ENCODE results near the gene EXT2. TPM values are rescaled to one million over a fixed set of nuclear protein-coding genes. Genes with fewer than 3 reads are reported as not detected.

Gene EXT2
- total RNA-seq, 1 donor from 2014 or later = 79.2 TPM

DNA sequence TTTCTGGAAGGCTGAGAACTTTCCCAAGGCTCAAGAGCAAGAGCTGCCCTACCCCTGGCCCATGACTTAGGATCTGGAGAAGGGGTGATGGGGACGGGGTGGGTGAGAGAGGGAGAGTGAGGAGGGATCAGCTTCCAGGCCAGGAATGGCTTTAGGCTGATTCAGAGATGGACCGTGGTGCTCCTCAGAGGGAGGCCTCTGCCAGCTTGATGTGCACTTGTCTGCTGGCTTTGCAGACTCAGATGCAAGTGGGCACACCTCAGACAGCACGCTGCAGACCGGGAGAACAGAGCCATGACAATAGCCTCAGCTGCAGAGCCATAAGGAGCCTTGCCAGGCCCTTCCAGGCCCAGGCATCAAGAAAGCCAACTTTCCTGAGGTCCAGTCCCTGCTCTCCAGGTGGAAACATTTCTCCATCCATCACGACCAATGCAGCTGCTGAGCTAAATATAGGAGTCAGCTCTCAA lies 173.2 kb downstream of the EXT2 start:
- no peak for DNase-seq

DNA sequence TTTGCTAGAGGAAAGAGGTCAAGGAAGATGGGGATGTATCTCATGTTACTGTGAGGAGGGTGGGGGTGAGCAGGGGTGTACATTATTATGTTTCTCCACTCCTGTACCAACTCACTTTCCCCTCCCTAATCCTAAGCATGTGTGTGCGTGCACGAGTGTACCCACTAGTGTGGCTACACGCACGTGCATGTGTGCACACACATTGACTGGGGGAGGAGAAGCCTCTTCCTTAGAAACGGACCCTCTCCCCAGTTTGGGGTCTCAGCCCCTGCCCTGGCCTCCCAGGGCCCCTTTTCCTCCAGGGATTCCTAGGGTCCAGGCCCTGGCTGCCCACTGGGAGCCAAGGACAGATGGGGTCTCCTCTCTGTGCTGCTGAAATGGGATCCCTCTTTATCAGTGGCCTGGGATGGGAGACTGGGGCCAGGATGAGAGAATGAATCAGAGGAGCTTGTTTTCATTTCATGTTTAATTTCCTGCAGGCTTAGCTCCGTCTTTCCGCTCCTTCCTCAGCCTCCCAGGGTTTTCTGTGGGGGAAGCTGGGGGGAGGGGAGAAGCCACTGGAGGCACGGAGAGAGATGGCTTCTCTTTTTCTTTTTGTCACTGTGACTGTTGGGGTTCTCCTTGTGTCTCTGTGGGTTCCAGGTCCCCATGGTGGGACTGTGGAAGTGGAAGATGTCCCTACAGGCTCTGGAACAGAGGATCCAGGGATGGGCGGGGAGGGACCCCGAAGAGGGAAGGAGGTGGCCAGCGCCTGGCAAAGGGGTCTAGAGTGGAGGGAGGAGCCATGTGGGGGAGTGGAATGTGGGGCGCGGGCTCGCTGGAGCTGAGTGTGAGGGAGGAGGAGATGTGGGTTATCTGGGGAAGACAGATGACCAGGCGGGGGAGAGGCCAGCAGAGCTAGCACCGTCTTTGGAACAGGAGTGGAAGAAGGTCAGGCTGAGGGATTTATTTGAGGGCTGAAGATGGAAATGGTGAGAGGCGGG lies 174.2 kb downstream of the EXT2 start:
- DNase-seq = no peak

DNA sequence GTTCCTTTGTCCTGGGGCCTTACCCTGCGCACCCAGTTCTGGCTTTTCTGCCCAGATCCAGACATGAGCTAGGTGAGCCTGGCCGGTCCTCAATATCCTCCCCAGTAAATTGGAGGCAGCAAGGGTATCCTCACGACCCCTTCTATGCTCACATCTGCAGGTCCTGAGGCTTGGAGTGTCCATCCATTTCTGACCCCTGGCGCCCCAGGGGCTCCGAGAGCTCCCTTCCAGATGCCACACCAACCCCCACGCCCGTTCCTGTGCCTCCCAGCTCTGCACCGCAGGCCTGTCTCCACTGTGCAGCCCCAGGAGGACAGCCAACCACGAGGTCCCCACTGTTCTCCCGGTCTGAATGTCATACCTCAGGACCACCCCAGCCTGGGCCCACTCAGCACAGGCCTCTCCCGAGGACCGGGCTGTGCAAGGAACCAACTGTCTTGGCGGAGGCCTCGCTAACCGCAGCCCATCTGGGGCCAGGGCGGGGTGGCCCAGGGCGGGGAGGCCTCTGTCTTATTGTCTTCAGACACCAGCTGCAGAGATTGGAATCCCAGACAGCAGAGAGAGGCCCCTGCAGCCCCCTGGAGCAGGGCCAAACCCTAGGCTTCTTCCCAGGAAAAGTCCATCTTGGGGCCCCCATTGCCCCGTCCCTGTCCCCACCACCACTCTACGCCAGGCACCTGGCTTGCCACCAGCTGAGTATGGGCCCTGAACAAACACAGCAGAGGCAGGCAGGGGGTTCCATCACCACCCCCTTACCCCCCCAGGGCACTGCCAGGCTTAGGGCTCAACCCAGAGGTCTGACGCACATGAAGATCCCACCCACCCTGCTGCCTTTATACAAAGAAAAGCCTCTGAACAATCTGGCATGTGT lies 175.2 kb downstream of the EXT2 start:
- no peak for DNase-seq

DNA sequence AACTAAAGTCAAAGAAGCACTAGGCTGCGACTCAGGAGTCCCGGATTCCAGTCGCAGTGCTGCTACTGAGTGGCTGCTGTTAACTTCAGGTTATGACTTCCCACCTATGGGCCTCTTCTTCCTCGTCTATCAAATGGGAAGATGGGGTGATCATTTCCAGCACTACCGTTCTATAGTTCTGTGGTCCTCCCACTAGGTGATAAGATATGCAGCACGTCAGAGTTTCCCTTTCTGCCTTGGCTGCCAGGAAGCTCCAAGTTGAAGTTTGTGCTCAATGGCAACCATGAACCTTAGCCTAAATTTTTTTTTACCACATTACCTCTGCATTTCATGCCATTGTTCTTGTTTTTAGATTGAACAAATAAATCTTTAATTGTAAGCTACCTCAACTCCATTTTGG lies 175.8 kb downstream of the EXT2 start:
- DNase-seq = no peak

DNA sequence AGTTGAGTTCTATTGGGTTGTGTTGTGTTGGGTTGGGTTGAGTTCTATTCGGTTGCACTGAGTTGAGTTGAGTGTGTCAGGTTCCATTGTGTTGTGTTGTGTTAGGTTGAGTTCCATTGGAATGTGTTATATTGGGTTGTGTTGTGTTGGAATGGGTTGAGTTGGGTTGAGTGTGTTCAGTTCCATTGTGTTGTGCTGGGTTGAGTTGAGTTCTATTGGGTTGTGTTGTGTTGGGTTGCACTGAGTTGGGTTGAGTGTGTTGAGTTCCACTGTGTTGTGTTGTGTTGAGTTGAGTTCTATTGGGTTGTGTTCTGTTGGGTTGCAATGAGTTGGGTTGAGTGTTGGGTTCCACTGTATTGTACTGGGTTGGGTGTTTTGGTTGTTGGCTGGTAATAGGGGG lies 178.9 kb downstream of the EXT2 start:
- DNase-seq = no peak

DNA sequence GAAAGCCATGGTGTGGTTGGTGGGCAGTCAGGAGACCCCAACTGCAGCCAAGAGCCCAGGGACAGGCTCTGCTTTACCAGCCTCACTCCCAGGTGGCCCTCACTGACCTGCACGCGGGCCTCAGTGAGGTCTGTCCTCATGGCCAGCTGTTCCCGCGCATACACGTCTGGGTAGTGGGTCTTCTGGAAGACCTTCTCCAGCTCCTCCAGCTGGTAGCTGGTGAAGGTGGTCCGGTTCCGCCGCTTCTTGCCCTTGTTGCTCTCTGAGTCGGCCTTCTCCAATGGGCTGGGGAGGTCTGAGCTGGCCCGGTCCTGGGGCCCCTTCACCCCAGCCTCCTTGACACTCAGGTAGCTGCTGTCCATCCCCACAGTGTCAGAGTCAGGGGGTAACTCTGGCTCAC lies 179.8 kb downstream of the EXT2 start:
- DNase-seq = no peak

DNA sequence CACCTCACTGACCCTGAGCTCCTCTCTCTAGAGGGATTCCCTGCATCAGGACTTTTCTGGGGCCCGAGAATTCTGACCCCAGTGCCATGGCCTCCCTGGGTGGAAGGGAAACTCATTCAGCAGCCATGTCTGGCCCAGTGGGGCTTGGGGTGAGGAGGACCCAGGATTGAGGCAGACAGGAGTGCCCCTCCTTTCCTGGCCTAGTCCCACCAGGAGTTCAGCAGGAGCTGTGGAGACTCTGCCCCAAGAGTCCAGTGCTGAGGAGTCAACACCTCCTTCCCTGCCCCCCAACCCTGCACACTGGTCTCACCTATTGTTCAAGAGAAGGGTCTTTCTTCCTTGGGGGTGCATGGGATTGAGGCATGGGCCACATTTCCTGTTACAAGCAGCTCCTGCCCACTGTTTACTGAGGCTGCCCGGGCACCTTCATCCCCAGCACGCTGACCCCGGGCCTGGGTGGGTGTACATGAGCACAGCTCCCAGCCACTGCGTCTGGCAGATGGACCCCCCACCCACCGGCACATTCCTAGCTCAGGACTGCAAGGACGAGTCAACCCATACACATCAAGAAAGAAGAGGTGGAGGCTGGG lies 180.6 kb downstream of the EXT2 start:
- DNase-seq = no peak

DNA sequence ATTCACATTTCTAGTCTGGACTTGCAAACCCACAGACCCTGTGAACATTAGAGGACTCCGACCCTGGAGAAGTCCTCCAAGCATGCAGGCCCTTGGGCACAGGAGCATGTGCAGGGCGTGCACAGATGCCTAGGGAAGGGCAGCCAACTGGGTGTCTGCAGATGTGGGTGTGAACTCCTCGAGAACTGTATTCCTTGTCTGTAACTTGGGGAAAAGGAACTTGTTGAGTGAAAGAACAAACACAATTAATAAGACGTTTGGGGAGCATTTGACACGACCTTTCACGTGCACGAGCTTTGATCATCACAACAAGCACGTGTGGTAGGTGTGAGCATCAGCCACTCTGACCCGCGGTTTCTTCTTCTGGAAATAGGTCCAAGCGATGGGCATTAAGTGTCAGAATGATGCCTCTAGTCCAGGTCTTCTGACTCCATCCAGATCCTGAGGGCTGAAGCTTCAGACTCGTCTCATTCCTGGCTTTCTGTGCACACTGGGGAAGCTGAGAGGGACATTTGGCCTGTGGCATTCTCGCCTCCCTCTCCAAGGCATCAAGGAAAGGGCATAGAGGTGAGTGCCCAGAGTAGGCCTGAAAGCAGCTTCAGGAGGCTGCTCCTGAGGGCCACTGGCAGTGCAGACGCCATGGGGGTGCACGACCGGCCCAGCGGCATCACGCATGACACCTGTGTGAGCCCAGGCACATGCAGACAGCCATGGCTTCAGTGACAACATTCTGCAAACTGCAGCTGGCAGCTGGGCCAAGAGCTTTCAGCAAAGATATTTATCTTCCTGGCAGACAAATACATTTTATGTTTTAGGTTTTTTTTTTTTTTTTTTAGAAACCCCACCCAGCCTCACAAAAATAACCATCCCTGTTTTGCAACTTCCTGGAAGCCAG lies 182.0 kb downstream of the EXT2 start:
- DNase-seq = no peak

DNA sequence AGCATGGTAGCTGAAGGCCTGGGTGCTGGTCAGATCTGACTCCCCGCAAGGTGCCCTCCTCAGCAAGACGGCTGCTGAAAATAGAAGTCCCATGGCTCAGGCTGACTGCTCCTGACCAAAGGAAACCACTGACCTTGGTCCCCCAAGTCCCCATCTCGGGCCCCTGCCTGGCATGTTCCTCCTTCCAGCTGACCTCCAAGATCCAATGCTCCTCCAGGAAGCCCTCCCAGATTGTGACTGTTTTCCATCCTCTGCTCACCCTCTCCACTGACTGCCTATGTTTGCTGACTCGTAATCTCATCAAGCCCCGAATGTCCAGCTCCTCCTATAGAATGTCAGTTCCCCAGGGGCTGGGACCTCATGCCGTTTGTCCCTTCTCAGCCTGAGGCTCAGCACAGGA lies 184.0 kb downstream of the EXT2 start:
- DNase-seq = no peak

DNA sequence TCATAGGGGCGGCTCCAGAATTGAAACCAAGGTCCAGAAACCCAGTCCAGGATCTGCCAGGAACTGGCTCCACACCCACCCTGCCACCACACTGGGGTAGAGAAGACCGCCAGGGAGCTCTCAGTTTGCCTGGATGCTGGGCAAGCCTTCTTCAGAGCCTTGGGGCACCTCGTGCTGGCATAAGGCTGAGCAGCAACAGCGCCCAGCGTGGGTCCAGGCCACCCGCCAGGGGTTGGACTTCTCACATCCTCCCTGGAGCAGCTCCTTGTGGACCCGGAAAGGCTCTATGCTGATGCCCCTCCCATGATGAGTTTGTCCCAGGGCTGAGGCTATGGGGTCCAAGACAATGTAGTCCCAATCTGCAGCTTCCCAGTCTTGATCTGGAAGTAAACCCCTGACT lies 184.8 kb downstream of the EXT2 start:
- DNase-seq = no peak

DNA sequence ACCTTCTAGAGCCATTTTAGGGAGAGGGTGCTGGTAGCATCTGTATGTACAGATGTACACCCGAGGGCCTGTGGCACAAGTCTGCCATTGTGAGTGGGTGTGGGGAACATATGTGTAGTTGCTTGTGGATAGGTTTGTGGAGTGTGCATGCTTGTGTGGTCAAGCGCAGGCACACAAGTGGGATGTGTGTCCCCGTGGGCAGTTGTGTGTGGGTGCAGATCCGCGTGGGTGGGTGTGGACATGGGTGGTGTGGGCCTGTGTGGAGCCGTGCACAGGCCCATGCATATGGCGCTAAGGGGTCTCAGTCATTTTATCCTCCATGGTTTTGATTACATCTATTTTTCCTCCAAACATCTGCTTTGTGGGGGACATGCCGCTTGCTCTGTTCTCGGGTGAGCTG lies 185.7 kb downstream of the EXT2 start:
- no peak for DNase-seq

DNA sequence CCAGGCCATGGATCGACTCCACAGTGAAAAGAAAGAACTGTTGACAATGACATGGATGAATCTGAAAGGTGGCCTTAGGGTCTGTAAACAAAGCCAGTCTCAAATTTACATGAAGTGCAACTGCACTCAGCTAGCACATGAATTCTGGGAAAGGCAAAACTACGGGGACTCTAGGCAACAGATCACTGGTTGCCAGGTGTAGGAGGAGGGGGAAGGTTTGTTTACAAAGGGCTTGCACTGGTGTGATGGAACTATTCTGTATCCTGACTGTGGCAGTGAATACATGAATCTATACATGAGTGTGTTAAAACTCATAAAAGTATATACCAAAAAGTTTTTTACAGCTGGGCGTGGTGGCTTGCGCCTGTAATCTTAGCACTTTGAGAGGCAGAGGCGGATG lies 187.1 kb downstream of the EXT2 start:
- no peak for DNase-seq

DNA sequence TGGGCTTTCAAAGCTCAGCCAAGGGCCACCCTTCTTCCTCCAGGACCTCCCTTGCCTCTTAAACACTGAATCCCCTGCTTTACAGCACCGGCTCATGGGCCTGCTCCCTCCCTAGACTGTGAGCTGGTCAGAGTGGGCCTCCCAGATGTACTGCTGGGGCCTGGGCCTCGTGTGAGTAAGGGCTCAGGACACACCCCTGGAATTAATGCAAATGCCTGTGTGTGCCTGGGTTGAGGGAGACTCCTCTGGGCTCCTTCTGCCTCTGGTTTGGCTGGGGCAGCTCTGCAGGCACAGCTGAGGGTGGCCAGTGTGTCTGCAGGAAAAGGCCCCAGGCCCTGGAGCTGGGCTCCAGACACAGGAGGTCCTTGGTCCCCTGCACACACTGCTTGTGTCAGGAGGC lies 190.3 kb downstream of the EXT2 start:
- DNase-seq = no peak

DNA sequence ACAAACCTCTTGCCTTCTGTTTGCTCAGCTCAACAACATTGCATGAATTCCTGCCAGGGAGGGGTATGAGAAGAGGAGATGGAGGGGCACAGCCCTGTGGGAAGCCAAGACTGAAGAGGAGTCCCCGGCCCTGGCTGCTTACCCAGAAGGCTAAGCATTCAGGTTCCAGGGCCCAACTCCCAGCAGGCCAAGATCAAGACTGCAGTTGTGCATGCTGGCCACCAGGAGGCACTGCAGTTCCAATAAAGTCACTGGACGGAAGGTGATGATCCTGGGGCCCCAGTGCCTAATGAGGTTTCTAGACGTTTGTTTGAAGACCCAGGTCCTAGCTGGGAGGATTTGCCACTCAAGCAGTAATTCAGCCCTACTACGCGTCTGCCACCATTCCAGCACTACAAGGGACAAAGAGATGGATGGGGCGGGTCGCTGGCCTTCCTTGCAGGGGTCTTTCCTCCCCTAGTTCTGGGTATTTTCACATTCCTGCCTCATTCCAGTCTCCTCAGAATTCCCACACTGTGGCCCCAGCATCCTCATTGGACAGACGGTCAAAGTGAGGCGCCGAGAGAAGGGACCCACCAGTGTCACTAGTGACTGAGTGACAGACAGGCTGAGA lies 190.9 kb downstream of the EXT2 start:
- no peak for DNase-seq

DNA sequence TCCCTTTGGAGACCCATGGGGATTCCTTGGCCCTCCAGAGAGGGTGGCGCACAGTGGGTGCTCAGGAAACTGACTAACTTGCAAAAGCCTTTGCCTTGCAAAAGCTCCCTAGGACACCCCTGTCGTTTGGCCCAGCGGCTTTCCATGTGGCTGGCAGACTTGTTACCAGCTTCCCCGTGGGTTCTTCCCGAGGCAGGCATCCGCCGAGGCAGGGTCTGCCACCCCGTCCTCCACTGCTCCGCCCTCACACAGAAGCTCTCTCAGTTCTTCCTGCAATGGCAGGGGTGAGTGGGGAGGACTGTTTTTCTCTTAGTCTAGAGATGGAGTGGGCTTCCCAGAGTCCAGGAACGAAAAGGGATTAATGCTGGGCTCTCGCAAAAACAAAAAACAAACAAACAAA lies 191.4 kb downstream of the EXT2 start:
- no peak for DNase-seq

DNA sequence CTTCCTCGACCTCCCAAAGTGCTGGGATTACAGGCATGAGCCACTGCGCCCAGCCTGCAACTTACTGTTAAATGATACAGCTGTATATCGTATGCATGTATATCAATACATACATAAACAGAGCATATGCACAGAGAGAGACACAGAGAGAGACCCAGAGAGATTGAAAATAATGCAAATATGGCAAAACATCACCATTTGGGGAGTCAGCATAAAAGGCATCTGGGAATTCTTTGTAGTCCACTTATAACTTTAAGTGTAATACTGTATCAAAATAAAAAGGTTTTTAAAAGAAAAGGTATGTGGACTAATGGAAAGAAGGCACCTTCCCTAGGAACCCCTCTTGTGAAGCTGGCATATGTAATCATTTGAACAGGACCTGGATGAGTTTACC lies 192.7 kb downstream of the EXT2 start:
- DNase-seq = no peak

DNA sequence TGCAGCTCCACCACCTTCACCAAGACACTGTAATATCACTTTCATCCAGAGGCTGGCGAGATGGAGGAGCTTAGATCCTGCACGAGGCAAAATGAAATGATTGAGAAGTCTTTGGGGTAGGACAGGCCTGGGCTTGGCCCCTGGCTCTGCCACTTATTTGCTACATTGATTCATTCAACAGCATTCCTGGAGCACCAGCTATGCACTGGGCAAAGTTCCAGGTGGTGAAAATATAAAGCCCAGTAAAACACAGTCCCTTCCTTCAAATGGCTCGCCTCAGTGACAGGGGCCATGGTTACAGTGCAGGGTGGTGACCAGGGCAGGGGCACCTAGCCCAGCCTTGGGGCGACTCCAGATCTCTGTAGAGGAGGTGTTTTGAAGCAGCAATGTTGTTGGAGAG lies 194.7 kb downstream of the EXT2 start:
- no peak for DNase-seq
